ENCODE measurements around the gene LETMD1.

DNA sequence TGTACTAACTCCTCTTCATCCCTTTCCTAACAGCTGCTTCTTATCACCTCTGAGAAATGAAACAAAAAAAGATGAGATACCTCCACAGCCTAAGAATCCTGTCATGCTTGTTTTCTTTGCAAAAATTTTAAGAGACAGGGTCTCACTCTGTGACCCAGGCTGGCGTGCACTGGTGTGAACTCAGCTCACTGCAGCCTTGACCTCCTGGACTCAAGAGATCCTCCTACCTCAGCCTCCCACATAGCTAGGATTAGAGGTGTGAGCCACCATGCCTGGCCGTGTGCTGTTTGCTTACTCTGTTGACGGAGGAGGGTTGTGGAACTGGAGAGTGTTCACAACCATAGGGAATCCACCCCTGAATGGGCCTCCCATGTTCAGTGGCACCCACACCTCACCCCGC lies 19.1 kb downstream of the LETMD1 start:
- TF ChIP-seq, protein P1, sequence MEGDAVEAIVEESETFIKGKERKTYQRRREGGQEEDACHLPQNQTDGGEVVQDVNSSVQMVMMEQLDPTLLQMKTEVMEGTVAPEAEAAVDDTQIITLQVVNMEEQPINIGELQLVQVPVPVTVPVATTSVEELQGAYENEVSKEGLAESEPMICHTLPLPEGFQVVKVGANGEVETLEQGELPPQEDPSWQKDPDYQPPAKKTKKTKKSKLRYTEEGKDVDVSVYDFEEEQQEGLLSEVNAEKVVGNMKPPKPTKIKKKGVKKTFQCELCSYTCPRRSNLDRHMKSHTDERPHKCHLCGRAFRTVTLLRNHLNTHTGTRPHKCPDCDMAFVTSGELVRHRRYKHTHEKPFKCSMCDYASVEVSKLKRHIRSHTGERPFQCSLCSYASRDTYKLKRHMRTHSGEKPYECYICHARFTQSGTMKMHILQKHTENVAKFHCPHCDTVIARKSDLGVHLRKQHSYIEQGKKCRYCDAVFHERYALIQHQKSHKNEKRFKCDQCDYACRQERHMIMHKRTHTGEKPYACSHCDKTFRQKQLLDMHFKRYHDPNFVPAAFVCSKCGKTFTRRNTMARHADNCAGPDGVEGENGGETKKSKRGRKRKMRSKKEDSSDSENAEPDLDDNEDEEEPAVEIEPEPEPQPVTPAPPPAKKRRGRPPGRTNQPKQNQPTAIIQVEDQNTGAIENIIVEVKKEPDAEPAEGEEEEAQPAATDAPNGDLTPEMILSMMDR (IDR thresholded peaks at IDR 0.05): no peak
- TF ChIP-seq POLR2A (IDR thresholded peaks at IDR 0.05) (no peak), EP300 (IDR thresholded peaks at IDR 0.05) (no peak)

Measured in ovary (tissue), 3 donors.